Choroid plexus epithelial cell (primary cell): ENCODE data around the gene CHIT1.
A peak's percentile ranks its signal among the peaks of the same experiment; 100 is the strongest.

ENCODE experiments used
- DNase-seq: peaks from one replicate; pipeline ENCODE4 v3.0.0-alpha.2; 2010; ENCODE audit warnings: low read depth
- H3K4me3 ChIP-seq: 2 replicates; pipeline ENCODE4 v1.5.1; 2011; ENCODE audit warnings: low read depth, mild to moderate bottlenecking, control low read depth, low read length, moderate library complexity
- TF ChIP-seq, protein P1 (sequence below): conservative IDR thresholded peaks from 2 replicates; pipeline ENCODE4 v1.5.1; 2011; ENCODE audit warnings: low read depth, mild to moderate bottlenecking, control low read depth, inconsistent platforms, low read length, moderate library complexity

Gene CHIT1

DNA sequence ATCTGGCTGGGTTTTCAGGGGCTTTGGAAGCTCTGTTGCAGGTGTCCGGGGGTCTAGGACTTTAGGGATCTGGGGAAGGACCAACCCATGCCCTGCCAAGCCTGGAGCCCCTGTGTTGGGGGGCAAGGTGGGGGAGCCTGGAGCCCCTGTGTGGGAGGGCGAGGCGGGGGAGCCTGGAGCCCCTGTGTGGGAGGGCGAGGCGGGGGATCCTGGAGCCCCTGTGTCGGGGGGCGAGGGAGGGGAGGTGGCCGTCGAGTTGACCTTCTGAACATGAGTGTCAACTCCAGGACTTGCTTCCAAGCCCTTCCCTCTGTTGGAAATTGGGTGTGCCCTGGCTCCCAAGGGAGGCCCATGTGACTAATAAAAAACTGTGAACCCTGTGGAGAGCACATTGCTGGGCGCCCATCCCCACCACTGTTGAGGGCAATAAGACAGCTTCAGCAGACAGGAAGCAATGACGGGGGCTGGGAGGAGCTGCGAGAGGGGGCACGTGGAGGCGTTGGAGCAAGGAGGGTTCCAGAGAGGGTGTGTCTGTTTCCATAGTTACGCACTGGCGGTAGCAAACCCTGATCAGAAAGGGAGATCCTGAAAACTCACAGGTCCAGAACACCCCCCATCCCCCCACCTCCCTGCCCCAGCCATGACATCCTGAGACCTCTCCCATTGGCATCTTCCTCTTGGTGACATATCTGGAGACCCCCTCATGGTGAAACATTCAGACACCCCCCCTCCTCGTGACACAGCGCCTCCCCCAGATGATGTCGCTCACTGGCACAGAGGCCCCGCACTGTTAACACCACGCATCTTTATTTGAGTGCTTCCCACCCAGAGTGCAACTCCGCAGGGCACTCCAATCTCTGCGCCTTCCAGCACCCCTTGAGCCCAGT, 62.2 kb downstream of the CHIT1 start:
- no peak overlapping the region for H3K4me3 ChIP-seq
- DNase-seq: no peak
- TF ChIP-seq, protein P1, sequence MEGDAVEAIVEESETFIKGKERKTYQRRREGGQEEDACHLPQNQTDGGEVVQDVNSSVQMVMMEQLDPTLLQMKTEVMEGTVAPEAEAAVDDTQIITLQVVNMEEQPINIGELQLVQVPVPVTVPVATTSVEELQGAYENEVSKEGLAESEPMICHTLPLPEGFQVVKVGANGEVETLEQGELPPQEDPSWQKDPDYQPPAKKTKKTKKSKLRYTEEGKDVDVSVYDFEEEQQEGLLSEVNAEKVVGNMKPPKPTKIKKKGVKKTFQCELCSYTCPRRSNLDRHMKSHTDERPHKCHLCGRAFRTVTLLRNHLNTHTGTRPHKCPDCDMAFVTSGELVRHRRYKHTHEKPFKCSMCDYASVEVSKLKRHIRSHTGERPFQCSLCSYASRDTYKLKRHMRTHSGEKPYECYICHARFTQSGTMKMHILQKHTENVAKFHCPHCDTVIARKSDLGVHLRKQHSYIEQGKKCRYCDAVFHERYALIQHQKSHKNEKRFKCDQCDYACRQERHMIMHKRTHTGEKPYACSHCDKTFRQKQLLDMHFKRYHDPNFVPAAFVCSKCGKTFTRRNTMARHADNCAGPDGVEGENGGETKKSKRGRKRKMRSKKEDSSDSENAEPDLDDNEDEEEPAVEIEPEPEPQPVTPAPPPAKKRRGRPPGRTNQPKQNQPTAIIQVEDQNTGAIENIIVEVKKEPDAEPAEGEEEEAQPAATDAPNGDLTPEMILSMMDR: no peak

DNA sequence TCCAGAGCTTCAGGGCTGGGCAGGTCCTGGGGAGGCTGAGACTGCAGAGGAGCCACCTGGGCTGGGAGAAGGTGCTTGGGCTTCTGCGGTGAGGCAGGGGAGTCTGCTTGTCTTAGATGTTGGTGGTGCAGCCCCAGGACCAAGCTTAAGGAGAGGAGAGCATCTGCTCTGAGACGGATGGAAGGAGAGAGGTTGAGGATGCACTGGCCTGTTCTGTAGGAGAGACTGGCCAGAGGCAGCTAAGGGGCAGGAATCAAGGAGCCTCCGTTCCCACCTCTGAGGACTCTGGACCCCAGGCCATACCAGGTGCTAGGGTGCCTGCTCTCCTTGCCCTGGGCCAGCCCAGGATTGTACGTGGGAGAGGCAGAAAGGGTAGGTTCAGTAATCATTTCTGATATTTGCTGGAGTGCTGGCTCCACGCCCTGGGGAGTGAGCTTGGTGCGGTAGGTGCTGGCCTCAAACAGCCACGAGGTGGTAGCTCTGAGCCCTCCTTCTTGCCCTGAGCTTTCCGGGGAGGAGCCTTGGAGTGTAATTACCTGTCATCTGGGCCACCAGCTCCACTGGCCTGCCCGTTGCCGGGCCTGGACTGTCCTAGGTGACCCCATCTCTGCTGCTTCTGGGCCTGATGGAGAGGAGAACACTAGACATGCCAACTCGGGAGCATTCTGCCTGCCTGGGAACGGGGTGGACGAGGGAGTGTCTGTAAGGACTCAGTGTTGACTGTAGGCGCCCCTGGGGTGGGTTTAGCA, 63.1 kb downstream of the CHIT1 start:
- H3K4me3 ChIP-seq: no peak overlapping the region
- peak; percentile 18 for DNase-seq
- TF ChIP-seq, protein P1: peak; percentile 34
